ENCODE measurements around the gene ADAMTS8.
"Not testable (repeated sequence)": the region's sequence is repeated elsewhere in the genome, so short reads cannot be mapped to it uniquely, and the experiment has no call there.

Gene ADAMTS8

DNA sequence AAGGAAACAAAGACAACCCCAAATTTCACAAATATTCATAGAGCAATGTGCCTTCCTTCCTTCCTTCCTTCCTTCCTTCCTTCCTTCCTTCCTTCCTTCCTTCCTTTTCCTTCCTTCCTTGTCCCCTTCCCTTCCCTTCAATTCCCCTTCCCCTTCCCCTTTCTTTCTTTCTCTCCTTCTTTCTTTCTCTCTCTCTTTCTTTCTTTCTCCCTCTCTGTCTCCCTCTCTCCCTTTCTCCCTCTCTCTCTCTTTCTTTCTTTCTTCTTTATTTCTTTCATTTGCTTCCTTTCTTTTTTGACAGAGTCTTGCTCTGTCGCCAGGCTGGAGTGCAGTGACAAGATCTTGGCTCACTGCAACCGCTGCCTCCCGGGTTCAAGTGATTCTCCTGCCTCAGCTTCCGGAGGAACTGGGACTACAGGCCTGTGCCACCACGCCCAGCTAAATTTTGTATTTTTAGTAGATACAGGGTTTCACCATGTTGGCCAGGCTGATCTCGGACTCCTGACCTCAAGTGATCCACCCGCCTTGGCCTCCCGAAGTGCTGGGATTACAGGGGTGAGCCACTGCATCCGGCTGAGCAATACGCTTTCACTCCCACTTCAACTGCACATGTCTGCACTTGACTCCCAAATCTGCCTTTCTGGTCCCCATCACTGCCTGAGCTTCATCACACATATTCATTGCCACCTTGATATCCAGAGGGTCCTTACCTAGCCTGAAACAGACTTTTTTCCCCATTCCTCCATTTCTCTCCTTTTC, 10.2 kb upstream of the ADAMTS8 start:
- DNase-seq (ENCODE audit: low spot score) = not testable (repeated sequence)

- no peak for DNase-seq (ENCODE audit: low spot score)
Measured at GRCh38 chr11:130437848-130438247, 9.4 kb upstream of the ADAMTS8 start.

DNA sequence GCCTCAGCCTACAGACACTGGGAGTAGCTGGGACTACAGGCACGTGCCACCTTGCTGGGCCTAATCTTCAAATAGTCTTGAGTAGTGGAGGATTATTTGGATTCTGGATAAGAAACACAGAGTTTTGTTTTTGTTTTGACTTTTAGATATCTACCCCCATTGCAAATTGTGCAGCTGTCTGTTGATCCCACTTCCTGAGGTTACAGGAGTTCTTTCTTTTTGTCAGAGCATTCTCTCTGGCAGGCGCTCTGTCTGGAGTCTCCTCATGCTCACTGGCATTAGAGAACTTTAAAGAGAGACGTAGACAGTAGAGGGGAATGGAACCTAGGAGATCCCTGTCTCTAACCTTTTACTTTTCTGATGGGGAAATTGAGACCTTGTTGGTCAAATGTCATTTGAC, 7.8 kb upstream of the ADAMTS8 start:
- no peak for DNase-seq (ENCODE audit: low spot score)

DNA sequence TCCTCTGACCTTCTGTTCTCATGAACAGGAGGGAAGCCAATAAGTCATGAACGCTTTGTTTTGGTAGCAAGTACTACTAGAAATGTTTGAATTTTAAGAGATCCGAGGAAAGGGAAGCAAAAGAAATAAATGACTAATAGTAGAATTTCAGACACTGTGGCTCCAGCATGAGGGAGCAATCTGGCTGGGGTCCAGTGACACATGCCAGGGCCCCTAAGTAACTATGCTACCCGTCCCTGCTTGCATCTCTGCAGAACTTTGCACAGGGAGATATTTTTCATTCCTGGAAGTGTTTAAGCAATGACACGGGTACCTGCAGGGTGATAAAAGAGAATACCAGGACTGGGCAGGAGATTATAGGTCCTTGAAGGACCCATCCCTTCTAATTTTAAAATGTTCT, 7.3 kb upstream of the ADAMTS8 start:
- no peak for DNase-seq (ENCODE audit: low spot score)

DNA sequence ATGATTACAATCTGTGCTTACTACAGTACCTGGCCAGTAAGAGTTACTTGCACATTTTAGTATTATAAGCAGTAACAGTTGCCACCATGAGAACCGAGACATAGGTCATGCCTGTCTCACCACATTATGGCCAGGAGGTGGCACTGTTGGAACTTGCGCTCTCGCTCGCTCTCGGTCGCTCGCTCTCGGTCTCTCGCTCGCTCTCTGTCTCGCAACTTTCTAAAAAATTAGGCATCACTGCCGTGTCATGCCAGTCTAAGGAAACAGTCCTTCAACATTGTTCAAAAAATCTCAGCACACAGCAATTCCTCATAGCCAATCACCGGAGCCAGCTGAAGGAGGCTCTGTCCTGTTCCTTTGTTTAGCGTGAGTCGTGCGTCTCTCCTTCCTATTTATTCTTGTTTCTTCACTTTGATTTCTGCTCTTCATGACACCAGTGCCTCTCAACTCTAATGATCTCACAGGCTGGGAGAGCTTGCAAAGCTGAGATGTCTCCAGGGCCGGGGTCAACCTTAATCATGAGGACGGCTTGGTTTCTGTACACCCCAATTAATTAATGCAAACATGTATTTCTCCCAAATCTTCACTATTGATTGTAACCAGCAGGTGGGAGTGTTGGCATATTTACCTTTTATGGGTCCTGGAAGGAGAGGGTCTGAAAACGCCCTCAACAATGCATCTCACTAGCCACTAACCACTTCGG, 6.3 kb upstream of the ADAMTS8 start:
- DNase-seq (ENCODE audit: low spot score) = peak; percentile 94

DNA sequence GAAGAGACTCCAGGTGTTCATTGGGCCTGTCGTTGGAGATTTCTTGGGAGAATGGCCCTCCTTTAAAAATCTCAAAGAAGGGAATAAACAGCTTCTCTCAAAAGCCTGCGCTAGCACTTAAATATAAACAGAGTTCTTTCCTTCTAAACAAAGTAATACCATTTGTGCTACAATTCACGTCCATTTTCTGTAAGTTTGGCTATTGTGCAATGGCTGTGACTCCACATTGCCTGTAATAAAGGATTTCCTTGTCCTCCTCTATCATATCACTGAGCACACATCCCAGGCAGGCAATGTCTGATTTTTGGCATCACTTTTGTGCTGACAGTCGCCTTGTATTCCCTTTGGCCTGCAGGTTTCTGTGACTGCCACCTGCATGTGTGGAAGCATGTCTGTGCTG, 4.9 kb upstream of the ADAMTS8 start:
- no peak for DNase-seq (ENCODE audit: low spot score)

GRCh38 chr11:130431801-130432200, 3.4 kb upstream of the ADAMTS8 start:
- DNase-seq (ENCODE audit: low spot score) = no peak

- DNase-seq (ENCODE audit: low spot score) = peak; percentile 84
Measured at GRCh38 chr11:130431331-130431773, 2.9 kb upstream of the ADAMTS8 start.

DNA sequence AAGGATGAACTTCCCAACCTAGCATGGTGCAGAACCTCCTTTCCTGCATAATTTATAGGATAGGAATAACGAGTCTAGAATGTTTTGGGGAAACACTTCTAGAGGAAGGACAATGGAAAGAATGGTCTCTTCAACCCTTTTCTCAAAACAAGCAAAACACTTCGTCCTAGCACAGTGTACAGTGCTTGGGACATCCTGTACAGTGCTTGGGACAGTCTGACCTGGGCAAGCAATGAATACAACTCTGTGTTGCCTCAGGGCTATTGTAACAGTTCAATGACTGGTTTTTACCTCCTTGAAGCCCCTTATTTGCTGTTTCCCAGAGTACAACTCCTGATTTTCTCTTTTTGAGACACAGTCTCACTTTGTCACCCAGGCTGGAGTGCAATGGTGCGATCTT, 1.6 kb upstream of the ADAMTS8 start:
- DNase-seq (ENCODE audit: low spot score) = no peak

DNA sequence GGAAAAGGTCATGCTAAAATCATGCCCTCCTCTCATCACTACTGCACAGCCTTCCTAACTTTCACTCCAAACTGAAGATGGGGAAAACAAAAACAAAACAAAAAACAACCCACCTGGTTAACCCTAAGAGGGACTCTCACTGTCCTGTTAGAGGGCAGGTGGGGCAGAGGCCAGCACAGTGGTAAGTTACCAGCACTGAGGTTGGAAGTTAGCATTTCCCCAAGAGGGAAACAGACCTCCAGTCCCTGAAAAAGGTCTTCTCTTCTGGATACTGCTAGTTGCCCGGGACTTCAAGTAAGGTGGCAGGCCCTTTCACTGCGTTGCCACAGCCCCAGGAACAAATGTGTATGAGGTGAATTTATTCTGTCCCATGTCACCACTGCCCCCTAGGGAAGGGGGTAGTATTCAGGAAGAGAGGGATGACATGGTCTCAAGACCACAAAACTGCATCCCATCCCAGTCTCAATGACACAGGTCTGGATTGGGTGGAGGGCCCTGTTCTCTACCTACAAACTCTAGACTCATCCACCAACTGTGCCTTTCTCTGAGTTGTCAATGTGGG, 792 bp upstream of the ADAMTS8 start:
- no peak for DNase-seq (ENCODE audit: low spot score)

- DNase-seq (ENCODE audit: low spot score) = peak; percentile 71
Measured at GRCh38 chr11:130427581-130428315, 661 bp downstream of the ADAMTS8 start.

GRCh38 chr11:130426837-130427341, 1.5 kb downstream of the ADAMTS8 start:
- DNase-seq (ENCODE audit: low spot score) = no peak

- DNase-seq (ENCODE audit: low spot score) = peak; percentile 66
Measured at GRCh38 chr11:130426223-130426836, 2.1 kb downstream of the ADAMTS8 start.

- no peak for DNase-seq (ENCODE audit: low spot score)
Measured at GRCh38 chr11:130425156-130425555, 3.3 kb downstream of the ADAMTS8 start.

DNA sequence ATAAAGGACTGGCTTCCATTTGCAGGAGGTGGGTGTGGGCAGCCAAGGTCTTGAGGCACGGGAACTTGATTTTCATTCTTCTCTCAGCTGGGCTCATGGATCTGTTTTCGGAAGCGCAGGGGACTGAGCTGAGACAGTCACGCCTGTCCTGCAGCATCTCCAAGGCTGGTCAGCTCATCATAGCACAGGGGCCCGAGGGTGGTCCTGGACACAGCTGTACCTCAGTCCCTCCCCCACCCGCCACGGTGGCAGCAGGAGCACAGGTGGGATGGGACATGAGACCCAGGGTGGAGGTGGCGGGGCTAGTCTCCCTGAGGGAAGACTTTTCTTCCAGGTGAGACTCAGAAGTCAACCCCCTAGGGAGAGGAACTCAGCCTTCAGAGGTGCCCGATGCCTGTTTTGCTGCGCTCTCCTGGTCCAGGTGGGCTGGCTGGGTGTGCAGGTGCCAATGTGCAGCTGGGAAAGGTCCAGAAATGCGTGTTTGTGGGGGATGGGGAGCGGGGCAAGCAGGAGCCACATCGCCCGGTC, 3.7 kb downstream of the ADAMTS8 start:
- DNase-seq (ENCODE audit: low spot score) = no peak

DNA sequence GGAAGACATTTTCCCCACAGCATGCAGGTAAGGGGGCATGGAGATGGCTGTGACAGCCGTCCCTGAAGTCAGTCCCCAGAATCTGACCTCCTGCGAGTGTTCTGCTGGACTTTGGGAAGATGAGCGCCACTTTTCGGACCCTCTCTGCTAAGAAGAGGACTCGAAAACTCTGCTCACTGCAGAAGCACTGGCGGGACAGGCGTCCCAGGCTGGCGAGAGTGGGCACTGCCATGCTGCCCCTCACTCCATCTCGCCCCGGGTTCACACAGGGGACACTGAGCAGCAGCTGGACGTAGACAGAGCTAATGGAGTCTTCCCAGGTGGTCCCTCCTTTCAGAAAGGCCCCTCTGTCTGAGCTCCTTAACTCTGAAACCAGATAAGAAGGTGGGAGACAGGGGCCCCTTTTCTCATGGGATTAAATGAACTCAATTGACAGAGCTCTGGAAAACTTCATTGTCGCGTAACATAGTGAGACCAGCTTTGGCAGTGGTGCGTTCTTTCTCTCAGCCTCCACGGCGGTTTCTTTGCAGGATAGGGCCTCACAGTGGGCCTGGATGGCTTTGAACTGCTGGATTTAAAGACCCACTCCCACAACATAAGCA, 4.8 kb downstream of the ADAMTS8 start:
- no peak for DNase-seq (ENCODE audit: low spot score)

DNA sequence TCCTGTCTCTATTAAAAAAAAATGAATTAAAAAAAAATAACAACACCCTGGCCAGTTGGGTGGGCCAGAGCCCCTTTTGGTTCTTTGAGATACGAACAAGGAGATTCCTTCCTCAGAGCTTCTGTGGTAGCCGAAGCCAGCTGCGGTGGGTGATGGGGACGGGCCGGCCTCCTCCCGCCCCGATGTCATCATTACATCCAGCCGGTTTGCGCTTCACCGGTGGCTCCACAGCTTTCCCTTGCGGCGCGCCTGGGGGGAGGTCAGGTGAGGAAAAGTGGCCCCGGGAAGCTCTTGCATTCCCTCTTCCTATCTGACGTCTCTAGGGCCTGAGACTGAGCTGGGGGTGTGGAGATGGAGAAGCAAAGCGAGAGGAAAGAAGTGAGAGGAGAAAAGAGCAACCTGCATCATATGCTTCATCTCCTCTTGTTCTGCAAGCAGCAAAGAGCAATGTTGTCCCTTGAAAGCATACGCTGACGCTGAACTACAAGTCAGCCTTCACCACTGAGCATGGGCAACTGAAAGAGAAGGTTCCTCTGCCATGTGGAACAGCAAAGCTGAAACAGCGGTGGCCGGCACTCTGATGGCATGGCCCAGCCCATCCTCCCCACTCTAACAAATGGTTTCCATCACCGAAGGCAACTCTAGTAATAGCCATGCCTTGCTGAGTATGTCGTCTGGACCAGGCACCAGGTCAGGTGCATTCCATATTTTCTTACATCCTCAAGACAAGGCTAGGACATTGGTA, 6.0 kb downstream of the ADAMTS8 start:
- DNase-seq (ENCODE audit: low spot score) = no peak

GRCh38 chr11:130421697-130422096, 6.7 kb downstream of the ADAMTS8 start:
- no peak for DNase-seq (ENCODE audit: low spot score)

- DNase-seq (ENCODE audit: low spot score) = no peak
Measured at GRCh38 chr11:130421199-130421585, 7.2 kb downstream of the ADAMTS8 start.

GRCh38 chr11:130420478-130421198, 7.8 kb downstream of the ADAMTS8 start:
- DNase-seq (ENCODE audit: low spot score) = no peak
